GM15510 (cell line): Measurements from ENCODE around the gene EXOSC9.

Source experiments
- POLR2A ChIP-seq: IDR thresholded peaks from 3 replicates; pipeline ENCODE4 v1.6.1; 2011; ENCODE audit warnings: borderline replicate concordance; ENCODE audit not compliant: insufficient read length; ENCODE audit errors: extremely low read depth

EXOSC9 gene

GRCh38 chr4:121838136-121838535 lies 37.0 kb downstream of the EXOSC9 start:
- TF ChIP-seq POLR2A: no peak

- no peak for TF ChIP-seq POLR2A
Observed at GRCh38 chr4:121842862-121843261, 41.7 kb downstream of the EXOSC9 start.

DNA sequence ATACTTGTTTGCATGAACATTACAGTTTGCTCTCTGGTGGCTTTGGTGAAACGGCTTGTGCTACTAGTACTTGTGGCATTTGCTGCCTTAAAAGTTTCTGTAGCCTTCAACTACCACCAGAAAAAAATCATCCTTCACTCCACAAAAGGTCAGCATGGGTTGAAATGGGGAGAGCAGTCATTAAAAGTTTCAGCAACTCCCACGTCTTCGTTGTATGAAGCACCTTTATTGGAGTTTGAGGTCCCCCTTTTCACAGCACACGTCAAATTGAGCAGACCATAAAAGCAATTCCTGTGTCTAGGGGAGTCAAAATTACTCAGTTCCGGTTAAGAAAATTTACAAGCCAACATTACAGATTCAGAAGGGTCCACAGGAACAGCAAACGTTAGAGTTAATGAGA lies 45.5 kb downstream of the EXOSC9 start:
- no peak for TF ChIP-seq POLR2A

DNA sequence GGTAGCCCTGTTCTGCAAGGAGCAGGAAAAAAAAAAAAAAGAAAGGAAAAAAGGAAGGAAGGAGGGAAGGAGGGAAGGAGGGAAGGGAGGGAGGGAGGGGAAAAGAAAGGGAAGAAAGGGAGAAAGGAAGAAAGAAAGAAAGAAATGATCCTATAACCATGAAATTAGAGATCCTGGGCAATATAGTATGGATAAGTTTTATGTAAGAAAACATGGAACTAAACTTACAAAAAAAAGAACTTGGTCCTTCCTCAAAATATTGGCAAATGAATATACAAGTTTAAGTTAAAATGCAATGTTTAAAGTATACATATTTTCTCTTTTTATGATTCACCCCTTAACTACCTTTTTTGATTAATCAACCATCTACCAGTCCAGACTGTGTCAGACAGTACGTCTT lies 50.2 kb downstream of the EXOSC9 start:
- TF ChIP-seq POLR2A: no peak

DNA sequence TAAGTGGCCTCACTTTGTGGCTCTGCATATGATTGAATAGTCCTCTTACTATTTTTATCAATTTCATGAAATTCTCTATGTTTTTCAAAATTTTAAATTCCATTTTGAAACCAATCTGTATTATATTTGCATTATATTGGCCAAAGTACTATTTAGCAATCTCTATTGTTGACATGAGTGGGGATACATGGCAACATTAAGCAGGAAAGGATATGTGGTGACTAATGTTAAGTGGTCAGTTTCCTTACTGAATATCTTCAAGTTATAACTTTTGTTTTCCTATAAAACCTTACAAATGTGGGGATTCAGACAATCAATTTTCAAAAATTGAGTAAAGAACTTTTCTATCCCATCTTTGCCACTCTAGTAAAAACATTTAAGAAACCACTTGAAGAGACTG lies 59.0 kb downstream of the EXOSC9 start:
- TF ChIP-seq POLR2A: no peak

- TF ChIP-seq POLR2A: no peak
Observed at GRCh38 chr4:121861426-121861825, 60.3 kb downstream of the EXOSC9 start.

DNA sequence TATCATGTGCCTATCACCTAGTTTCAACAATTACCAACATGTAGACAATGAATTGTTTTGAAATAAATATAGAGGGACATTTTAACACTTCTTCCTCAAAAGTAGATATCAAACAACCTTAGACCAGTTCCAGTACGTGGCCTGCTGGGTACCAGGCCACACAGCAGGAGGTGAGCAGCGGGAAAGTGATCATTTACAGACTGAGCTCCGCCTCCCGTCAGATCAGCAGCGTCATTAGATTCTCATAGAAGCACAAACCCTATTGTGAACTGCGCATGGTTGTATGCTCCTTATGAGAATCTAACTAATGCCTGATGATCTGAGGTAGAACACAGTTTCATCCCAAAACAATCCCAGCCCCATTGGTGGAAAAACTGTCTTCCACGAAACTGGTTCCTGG lies 62.7 kb downstream of the EXOSC9 start:
- TF ChIP-seq POLR2A: no peak
